Glomerular endothelial cell (primary cell): ENCODE data around the gene C10orf53. TPM values are rescaled to one million over a fixed set of nuclear protein-coding genes. Genes with fewer than 3 reads are reported as not detected.
"Not testable (repeated sequence)": the region's sequence is repeated elsewhere in the genome, so short reads cannot be mapped to it uniquely, and the experiment has no call there.

Experiments
- DNase-seq: peaks from one replicate; pipeline ENCODE4 v3.0.0-alpha.2; 2011; ENCODE audit warnings: low read depth, low spot score; ENCODE audit errors: extremely low read depth
- total RNA-seq: library from RNA; depleted of rRNA; stranded (reverse); fragments of >200 nt; gene quantifications from 2 replicates; pipeline ENCODE4 v1.2.3, GENCODE V29; 2015

Gene C10orf53
- total RNA-seq, 1 donor from 2014 or later: not detected

- DNase-seq: no peak
These were observed 26.8 kb upstream of the C10orf53 start for GRCh38 chr10:49652421-49653272.

- DNase-seq: no peak
These were observed 26.1 kb upstream of the C10orf53 start for GRCh38 chr10:49653273-49653929.

GRCh38 chr10:49654036-49654693 lies 25.3 kb upstream of the C10orf53 start:
- DNase-seq: no peak

- no peak for DNase-seq
These were observed 24.4 kb upstream of the C10orf53 start for GRCh38 chr10:49655099-49655498.

GRCh38 chr10:49656845-49657493 lies 22.5 kb upstream of the C10orf53 start:
- no peak for DNase-seq

GRCh38 chr10:49657606-49658005 lies 21.8 kb upstream of the C10orf53 start:
- DNase-seq: no peak

- DNase-seq: no peak
These were observed 18.2 kb upstream of the C10orf53 start for GRCh38 chr10:49661140-49661856.

GRCh38 chr10:49662169-49662830 lies 17.2 kb upstream of the C10orf53 start:
- DNase-seq: no peak

GRCh38 chr10:49663596-49663995 lies 15.9 kb upstream of the C10orf53 start:
- no peak for DNase-seq

- no peak for DNase-seq
These were observed 15.2 kb upstream of the C10orf53 start for GRCh38 chr10:49664006-49664841.

- no peak for DNase-seq
These were observed 14.6 kb upstream of the C10orf53 start for GRCh38 chr10:49664842-49665355.

- no peak for DNase-seq
These were observed 13.3 kb upstream of the C10orf53 start for GRCh38 chr10:49666054-49666615.

- DNase-seq: no peak
These were observed 12.8 kb upstream of the C10orf53 start for GRCh38 chr10:49666685-49667084.

GRCh38 chr10:49667991-49668390 lies 11.5 kb upstream of the C10orf53 start:
- no peak for DNase-seq

GRCh38 chr10:49668684-49669083 lies 10.8 kb upstream of the C10orf53 start:
- no peak for DNase-seq

GRCh38 chr10:49678827-49679479 lies 498 bp upstream of the C10orf53 start:
- DNase-seq: no peak

GRCh38 chr10:49682449-49682848 lies 3.0 kb downstream of the C10orf53 start:
- not testable (repeated sequence) for DNase-seq

GRCh38 chr10:49682879-49683278 lies 3.4 kb downstream of the C10orf53 start:
- DNase-seq: no peak
